ENCODE measurements around the gene CENPF.
A peak's percentile ranks its signal among the peaks of the same experiment; 100 is the strongest.
"Not testable (repeated sequence)": the region's sequence is repeated elsewhere in the genome, so short reads cannot be mapped to it uniquely, and the experiment has no call there.

CENPF gene

GRCh38 chr1:214662223-214662785, 59.3 kb downstream of the CENPF start:
- no peak for DNase-seq (ENCODE audit: low read depth)

GRCh38 chr1:214664651-214665433, 61.8 kb downstream of the CENPF start:
- DNase-seq (ENCODE audit: low read depth), result no peak

- no peak for DNase-seq (ENCODE audit: low read depth)
Observed at GRCh38 chr1:214665606-214666110, 62.7 kb downstream of the CENPF start.

GRCh38 chr1:214666674-214667073, 63.7 kb downstream of the CENPF start:
- DNase-seq (ENCODE audit: low read depth), result no peak

GRCh38 chr1:214670098-214670497, 67.1 kb downstream of the CENPF start:
- DNase-seq (ENCODE audit: low read depth), result no peak

- not testable (repeated sequence) for DNase-seq (ENCODE audit: low read depth)
Observed at GRCh38 chr1:214673029-214673428, 70.0 kb downstream of the CENPF start.

GRCh38 chr1:214673576-214673975, 70.6 kb downstream of the CENPF start:
- no peak for DNase-seq (ENCODE audit: low read depth)

GRCh38 chr1:214675524-214675923, 72.5 kb downstream of the CENPF start:
- DNase-seq (ENCODE audit: low read depth), result not testable (repeated sequence)

- DNase-seq (ENCODE audit: low read depth), result no peak
Observed at GRCh38 chr1:214676747-214677146, 73.8 kb downstream of the CENPF start.

GRCh38 chr1:214677945-214678344, 75.0 kb downstream of the CENPF start:
- no peak for DNase-seq (ENCODE audit: low read depth)

- DNase-seq (ENCODE audit: low read depth), result no peak
Observed at GRCh38 chr1:214678386-214678785, 75.4 kb downstream of the CENPF start.

GRCh38 chr1:214683621-214684020, 80.6 kb downstream of the CENPF start:
- no peak for DNase-seq (ENCODE audit: low read depth)

- no peak for DNase-seq (ENCODE audit: low read depth)
Observed at GRCh38 chr1:214685906-214686305, 82.9 kb downstream of the CENPF start.

- DNase-seq (ENCODE audit: low read depth), result no peak
Observed at GRCh38 chr1:214686497-214686896, 83.5 kb downstream of the CENPF start.

GRCh38 chr1:214688891-214689290, 85.9 kb downstream of the CENPF start:
- DNase-seq (ENCODE audit: low read depth), result no peak

- no peak for DNase-seq (ENCODE audit: low read depth)
Observed at GRCh38 chr1:214694769-214695168, 91.8 kb downstream of the CENPF start.

GRCh38 chr1:214698559-214698958, 95.6 kb downstream of the CENPF start:
- DNase-seq (ENCODE audit: low read depth), result no peak

- no peak for DNase-seq (ENCODE audit: low read depth)
Observed at GRCh38 chr1:214700437-214700836, 97.4 kb downstream of the CENPF start.

- DNase-seq (ENCODE audit: low read depth), result peak; percentile 9
Observed at GRCh38 chr1:214702556-214702955, 99.6 kb downstream of the CENPF start.

- no peak for DNase-seq (ENCODE audit: low read depth)
Observed at GRCh38 chr1:214707306-214708087, 104.5 kb downstream of the CENPF start.

GRCh38 chr1:214708321-214708955, 105.4 kb downstream of the CENPF start:
- DNase-seq (ENCODE audit: low read depth), result no peak

- no peak for DNase-seq (ENCODE audit: low read depth)
Observed at GRCh38 chr1:214709241-214709640, 106.2 kb downstream of the CENPF start.

Data from HS-5 (cell line).